HG02884 (cell line): ENCODE data around the gene SMKR1.
"Not testable (repeated sequence)": the region's sequence is repeated elsewhere in the genome, so short reads cannot be mapped to it uniquely, and the experiment has no call there.

Experiments used
- ATAC-seq: cut with Tn5 transposase; IDR thresholded peaks from one replicate; pipeline ENCODE4 v1.9.1; 2021; ENCODE audit warnings: mild to moderate bottlenecking, moderate library complexity; ENCODE audit not compliant: unreplicated experiment

SMKR1 gene

GRCh38 chr7:129481376-129481775 is 21.0 kb upstream of the SMKR1 start:
- not testable (repeated sequence) for ATAC-seq

- no peak for ATAC-seq
Measured at GRCh38 chr7:129482781-129483180, 19.6 kb upstream of the SMKR1 start.

GRCh38 chr7:129489491-129489890 is 12.8 kb upstream of the SMKR1 start:
- no peak for ATAC-seq

- ATAC-seq: no peak
Measured at GRCh38 chr7:129492391-129492790, 9.9 kb upstream of the SMKR1 start.

DNA sequence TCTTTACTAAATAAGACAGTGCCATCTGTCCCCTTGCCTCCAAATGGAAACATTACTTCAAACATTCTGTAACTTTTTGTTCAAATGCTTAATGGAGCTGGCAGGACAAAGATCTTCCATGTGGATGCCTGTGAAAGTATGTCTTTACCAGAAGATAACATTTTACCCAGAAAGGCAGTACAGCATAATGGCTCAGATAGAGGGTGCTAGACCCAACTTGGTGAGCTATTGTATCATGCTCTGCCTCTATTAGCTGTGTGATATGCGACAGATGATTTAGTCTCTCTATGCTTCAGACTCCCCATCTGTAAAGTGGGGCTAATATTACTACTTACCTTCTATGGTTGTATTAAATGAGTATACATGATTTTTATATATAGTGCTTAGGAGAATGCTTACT is 8.8 kb upstream of the SMKR1 start:
- no peak for ATAC-seq

GRCh38 chr7:129494041-129494440 is 8.3 kb upstream of the SMKR1 start:
- peak; percentile 87 for ATAC-seq

DNA sequence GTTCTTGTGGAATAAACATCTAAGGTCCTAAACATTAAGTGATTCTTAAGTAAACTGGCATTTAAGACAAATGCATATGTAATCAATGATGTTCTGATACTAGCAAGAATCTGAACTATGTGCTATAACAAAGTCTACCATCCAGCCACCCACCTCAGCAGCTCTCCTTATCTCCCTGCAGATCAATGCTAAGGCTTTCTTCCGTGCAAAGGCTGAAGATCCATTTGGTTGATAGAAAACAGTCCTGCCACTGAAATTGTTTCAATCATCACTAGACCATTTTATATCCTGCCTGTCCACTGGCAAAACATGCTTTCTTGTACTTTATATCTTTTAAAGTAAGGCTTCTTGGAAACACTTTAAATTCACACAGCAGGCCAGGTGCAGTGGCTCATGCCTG is 6.3 kb upstream of the SMKR1 start:
- ATAC-seq: no peak

DNA sequence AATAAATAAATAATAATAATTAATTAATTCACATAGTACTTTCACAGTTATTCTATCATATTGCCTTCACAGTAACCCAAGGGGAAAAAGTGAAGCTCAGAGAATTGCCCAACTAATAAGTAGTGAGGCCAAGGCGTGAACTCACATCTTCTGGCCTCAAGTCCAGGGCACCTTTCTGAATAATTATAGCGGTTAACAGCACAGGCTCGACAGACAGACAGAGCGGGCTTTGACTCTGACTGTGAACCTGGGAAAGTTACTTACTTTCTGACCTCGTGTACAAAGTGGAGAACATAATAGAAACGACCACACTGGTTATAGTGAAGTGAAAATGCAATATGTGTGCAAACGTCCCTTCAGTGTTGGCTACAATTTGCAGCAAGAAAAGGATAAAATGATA is 5.7 kb upstream of the SMKR1 start:
- no peak for ATAC-seq

DNA sequence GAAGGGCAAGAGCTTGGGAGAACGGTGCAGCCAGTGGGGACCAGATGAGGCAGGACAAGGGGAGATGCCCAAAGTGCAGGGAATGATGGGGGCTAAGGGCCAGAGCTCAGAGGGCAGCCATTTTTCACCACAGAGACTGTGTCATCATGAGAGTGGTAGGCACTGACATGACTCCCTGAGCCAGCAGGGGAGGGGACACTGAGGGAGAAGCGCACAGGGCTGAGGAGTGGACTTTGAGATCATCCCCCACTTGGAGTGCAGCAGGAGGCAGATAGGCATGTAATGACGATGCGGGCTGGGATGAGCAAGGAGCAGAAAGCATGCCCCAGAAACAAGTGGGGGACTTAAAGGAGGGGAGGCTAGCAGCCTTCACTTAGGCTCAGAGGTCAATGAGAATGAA is 5.2 kb upstream of the SMKR1 start:
- ATAC-seq: no peak

GRCh38 chr7:129498021-129498420 is 4.3 kb upstream of the SMKR1 start:
- ATAC-seq: no peak

DNA sequence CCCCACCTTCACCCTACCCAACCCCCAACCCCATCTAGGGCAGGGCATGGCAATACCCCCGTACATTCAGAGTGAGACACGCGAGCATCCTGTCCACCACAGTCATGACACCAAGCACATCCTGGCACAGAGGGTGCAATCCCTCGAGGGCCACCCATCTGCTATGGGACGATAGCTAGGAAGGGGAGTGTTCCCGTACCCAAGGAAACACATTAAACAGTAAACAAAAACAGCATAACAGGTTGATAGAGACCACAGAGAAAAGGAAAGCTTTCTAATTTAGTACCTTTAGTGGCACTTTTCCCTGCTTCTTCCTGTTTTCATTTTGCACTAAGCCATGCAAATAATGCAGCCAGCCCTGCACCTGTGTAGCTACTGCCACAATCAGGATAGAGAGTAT is 2.3 kb upstream of the SMKR1 start:
- no peak for ATAC-seq

DNA sequence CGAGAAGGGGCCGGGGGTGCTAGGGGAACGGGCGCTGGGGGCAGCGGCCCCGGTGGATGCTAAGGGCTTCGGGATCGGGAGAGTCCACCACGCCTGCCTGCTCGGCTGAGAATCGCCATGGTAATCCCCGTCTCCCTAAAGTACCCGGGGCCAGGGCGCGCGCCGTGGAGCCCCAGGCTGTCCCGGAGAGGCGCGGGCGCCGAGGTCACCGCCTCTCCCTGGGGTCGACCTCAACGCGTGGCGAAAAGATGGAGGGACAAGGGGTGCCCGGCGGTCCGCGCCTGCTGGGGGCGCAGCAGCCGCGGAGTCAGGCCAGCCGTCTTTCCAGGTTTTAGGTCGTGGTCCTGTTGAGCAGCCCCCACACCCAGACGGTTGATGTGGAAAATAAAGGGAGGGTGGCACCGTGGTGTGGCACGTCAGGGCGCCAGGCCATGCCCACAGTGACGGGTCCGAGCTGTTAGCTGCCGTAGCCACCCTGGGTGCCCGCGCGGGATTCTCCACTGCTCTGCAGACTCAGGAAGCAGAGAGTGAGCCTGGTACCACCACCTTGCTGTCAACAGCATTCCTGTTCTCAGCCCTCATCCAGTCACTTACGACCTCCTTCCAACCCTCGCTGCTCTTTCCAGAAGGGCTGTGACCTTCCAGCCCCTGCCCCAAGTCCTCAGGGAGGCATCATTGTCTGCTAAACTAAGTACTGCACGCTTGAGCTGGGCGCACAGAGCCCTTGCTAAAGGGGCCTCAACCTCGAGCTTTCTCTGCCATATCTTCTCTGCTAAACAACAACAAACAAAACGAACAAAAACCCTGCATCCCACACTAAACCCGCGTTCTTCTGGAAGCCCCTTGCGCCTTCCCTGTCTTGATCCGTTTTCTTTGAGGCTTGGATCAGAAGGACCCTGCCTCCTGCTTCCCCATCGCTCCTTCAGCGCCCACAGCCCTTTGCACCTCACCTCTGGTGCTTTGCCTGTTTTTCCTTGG is 666 bp downstream of the SMKR1 start:
- ATAC-seq: no peak

DNA sequence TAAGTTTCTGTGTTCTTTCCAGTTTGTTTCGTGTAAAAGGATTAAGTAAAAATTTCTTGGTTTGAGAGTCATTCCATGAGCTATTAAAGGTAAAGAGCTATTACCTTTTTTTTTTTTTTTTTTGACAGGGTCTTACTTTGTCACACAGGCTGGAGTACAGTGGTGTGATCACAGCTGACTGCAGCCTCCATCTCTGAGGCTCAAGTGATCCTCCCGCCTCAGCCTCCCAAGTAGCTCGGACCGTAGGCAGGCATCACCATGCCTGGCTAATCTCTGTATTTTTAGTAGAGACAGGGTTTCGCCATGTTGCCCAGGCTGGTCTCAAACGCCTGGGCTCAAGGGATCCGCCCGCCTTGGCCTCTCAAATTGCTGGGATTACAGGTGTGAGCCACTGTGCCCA is 1.4 kb downstream of the SMKR1 start:
- no peak for ATAC-seq

- ATAC-seq: no peak
Measured at GRCh38 chr7:129512192-129512591, 9.9 kb downstream of the SMKR1 start.

DNA sequence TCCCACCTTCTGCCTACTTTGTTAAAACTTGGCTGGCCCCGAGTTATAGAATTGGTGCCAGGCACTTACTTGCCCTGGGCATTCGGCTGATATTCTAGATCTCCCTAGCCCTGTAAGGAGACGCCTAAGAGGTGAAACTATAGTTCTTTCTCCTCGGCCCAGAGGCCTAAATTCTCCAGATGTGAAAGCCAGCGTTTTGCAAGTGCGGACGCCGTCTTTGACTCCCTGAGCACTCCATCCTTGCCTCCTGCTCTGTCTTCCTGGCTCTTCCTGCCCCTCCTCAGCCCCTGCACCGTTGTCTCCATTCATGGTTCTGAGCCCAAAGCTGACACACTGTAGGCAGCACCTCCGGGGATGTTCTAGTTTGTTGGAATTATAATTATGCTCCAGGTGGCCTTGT is 11.2 kb downstream of the SMKR1 start:
- ATAC-seq: no peak

DNA sequence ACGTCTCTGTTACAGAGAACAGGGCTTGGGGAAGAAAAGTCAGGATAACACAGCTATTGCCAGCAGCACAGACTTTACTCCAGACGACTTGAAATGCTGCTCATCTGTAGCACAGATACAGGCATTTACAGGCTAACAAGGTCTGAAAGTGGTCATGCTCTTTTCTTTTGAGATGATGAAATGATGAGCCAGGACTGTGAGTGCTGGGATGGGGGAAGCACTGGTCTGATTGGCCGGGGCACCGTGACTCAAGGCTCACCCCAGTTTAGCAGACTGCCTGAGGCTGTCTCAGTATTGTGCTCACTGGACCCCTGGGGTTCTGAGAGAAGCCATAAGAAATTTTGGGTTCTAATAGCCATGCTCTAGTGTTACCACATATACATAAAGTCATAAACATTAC is 12.4 kb downstream of the SMKR1 start:
- ATAC-seq: no peak

DNA sequence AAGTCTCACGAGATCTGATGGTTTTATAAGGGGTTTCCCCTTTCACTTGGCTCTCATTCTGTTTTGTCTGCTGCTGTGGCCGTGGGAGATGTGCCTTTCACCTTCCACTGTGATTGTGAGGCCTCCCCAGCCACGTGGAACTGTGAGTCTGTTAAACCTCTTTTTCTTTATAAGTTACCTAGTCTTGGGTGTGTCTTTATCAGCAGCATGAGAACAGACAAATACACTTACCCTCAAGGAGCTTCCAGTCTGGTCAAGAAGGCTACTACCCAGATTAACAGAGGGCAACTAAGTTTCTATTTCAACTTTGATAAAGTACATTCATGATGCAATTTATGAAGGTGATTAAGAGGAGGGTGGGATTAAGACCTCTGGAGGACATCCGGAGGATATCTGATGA is 13.1 kb downstream of the SMKR1 start:
- no peak for ATAC-seq

- ATAC-seq: no peak
Measured at GRCh38 chr7:129517931-129518330, 15.6 kb downstream of the SMKR1 start.

DNA sequence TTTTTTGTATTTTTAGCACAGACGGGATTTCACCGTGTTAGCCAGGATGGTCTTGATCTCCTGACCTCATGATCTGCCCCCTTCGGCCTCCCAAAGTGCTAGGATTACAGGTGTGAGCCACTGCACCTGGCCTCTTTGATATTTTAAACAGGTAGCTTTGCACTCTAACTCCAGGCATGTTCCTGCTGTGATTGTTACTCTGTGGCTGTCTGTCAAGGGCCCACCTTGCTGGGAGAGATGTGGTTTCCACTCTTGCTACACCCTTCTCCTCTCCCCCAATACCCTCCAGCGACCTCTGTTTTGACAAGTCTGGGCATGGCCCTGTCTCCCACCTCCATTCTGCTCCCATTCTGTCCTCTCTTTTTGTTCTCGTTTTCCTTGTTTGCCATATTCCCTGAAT is 17.1 kb downstream of the SMKR1 start:
- ATAC-seq: no peak

GRCh38 chr7:129522088-129522970 is 20.0 kb downstream of the SMKR1 start:
- no peak for ATAC-seq

- ATAC-seq: no peak
Measured at GRCh38 chr7:129522971-129523340, 20.6 kb downstream of the SMKR1 start.

GRCh38 chr7:129523924-129524323 is 21.6 kb downstream of the SMKR1 start:
- no peak for ATAC-seq
